Measurements from ENCODE around the gene WWOX. TPM values are rescaled to one million over a fixed set of nuclear protein-coding genes. Genes with fewer than 3 reads are reported as not detected.

Gene WWOX
- polyA plus RNA-seq, 1 donor from 2014 or later, result 25.6 TPM

GRCh38 chr16:78180349-78180748 lies 80.9 kb downstream of the WWOX start:
- no peaks in the 10 kb centered on the region for H3K27me3 ChIP-seq (ENCODE audit: insufficient read depth, low read depth, low read length)
- no peaks in the 10 kb centered on the region for H3K79me2 ChIP-seq (replicated peaks; ENCODE audit: insufficient read depth, low read length)
- H4K20me1 ChIP-seq (ENCODE audit: insufficient read depth), result no peaks in the 10 kb centered on the region
- no peak overlapping the region for H2AFZ ChIP-seq (ENCODE audit: low read depth, low read length)
- no peaks in the 10 kb centered on the region for H3K9me2 ChIP-seq (ENCODE audit: insufficient read depth, low read length)
- H3K27ac ChIP-seq (ENCODE audit: low read length), result no peak overlapping the region
- no peaks in the 10 kb centered on the region for H3K9me3 ChIP-seq (ENCODE audit: low read length)
- TF ChIP-seq SMC3 (conservative IDR thresholded peaks at IDR 0.05; ENCODE audit: poor library complexity) (no peak), POLR2AphosphoS5 (IDR thresholded peaks at IDR 0.05) (no peak), TAF1 (IDR thresholded peaks at IDR 0.05; ENCODE audit: low read depth) (no peak), MXI1 (conservative IDR thresholded peaks at IDR 0.05; ENCODE audit: poor library complexity, severe bottlenecking) (no peak), RAD21 (conservative IDR thresholded peaks at IDR 0.05) (no peak), REST (IDR thresholded peaks at IDR 0.05; ENCODE audit: borderline replicate concordance) (no peak), EP300 (conservative IDR thresholded peaks at IDR 0.05; ENCODE audit: poor library complexity, severe bottlenecking) (no peak), EZH2 (IDR thresholded peaks at IDR 0.05; ENCODE audit: borderline replicate concordance, insufficient read depth, low read length, poor library complexity, severe bottlenecking) (no peak)
- TF ChIP-seq, protein P1, sequence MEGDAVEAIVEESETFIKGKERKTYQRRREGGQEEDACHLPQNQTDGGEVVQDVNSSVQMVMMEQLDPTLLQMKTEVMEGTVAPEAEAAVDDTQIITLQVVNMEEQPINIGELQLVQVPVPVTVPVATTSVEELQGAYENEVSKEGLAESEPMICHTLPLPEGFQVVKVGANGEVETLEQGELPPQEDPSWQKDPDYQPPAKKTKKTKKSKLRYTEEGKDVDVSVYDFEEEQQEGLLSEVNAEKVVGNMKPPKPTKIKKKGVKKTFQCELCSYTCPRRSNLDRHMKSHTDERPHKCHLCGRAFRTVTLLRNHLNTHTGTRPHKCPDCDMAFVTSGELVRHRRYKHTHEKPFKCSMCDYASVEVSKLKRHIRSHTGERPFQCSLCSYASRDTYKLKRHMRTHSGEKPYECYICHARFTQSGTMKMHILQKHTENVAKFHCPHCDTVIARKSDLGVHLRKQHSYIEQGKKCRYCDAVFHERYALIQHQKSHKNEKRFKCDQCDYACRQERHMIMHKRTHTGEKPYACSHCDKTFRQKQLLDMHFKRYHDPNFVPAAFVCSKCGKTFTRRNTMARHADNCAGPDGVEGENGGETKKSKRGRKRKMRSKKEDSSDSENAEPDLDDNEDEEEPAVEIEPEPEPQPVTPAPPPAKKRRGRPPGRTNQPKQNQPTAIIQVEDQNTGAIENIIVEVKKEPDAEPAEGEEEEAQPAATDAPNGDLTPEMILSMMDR (IDR thresholded peaks at IDR 0.05; ENCODE audit: poor library complexity, severe bottlenecking), result no peak
- H3K9ac ChIP-seq (ENCODE audit: low read length), result no peak overlapping the region
- no peaks in the 10 kb centered on the region for H3F3A ChIP-seq (ENCODE audit: insufficient read depth, low read length, poor library complexity, severe bottlenecking)
- H3K4me3 ChIP-seq (ENCODE audit: low read length), result no peak overlapping the region
- no peaks in the 10 kb centered on the region for H3K36me3 ChIP-seq (ENCODE audit: insufficient read depth, low read length)
- no peak overlapping the region for H3K4me2 ChIP-seq (ENCODE audit: low read length)

DNA sequence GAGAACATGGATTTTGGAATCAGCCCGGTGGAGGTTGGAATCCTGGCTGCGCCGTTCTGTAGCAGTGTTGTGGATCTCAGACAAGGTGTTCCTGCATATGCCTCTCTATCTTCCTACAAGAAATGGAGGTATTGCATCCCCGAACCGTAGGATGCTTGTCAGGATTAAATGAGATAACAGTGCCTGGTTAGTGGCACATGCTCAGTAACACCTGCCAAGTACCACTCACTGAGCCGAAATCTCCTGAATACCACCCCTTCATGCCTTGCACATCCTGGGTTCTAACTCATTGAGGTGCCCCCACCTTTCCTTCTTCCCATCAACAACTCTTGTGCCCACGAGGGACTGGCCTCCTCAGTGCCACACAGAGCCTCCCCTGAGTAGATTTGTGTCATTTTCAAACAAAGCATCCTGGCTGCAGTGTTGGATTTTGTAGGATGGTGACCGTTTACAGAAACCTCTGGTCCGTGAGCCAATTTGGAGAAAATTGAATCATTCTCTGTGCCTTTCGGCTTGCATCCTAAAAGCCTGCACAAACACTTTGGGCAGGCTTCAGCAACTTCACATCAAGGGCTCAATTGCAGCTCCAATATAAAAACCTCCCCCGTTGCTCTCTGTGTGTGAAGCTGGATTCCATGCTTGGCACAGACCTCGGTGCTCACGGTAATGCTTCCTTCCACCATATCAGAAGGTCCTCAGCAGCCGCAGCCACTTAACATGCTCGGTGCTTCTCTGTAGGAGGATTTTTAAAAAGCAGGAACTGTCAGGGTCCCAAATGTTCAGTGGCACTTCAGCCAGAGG lies 84.2 kb downstream of the WWOX start:
- TF ChIP-seq REST (IDR thresholded peaks at IDR 0.05; ENCODE audit: borderline replicate concordance), result no peak
- no peak for TF ChIP-seq EZH2 (IDR thresholded peaks at IDR 0.05; ENCODE audit: borderline replicate concordance, insufficient read depth, low read length, poor library complexity, severe bottlenecking)
- TF ChIP-seq TAF1 (IDR thresholded peaks at IDR 0.05; ENCODE audit: low read depth), result no peak
- TF ChIP-seq POLR2AphosphoS5 (IDR thresholded peaks at IDR 0.05), result no peak
- no peak for TF ChIP-seq RAD21 (conservative IDR thresholded peaks at IDR 0.05)
- no peak for TF ChIP-seq EP300 (conservative IDR thresholded peaks at IDR 0.05; ENCODE audit: poor library complexity, severe bottlenecking)
- no peak for TF ChIP-seq MXI1 (conservative IDR thresholded peaks at IDR 0.05; ENCODE audit: poor library complexity, severe bottlenecking)
- Histone ChIP-seq H3K27me3 (ENCODE audit: insufficient read depth, low read depth, low read length) (no peaks in the 10 kb centered on the region), H3K27ac (ENCODE audit: low read length) (no peak overlapping the region), H3K9ac (ENCODE audit: low read length) (no peak overlapping the region), H3K79me2 (replicated peaks; ENCODE audit: insufficient read depth, low read length) (no peaks in the 10 kb centered on the region), H2AFZ (ENCODE audit: low read depth, low read length) (no peak overlapping the region), H3K36me3 (ENCODE audit: insufficient read depth, low read length) (no peaks in the 10 kb centered on the region), H4K20me1 (ENCODE audit: insufficient read depth) (no peaks in the 10 kb centered on the region), H3K9me2 (ENCODE audit: insufficient read depth, low read length) (no peaks in the 10 kb centered on the region), H3K4me2 (ENCODE audit: low read length) (no peak overlapping the region), H3F3A (ENCODE audit: insufficient read depth, low read length, poor library complexity, severe bottlenecking) (no peaks in the 10 kb centered on the region), H3K9me3 (ENCODE audit: low read length) (no peaks in the 10 kb centered on the region), H3K4me3 (ENCODE audit: low read length) (no peak overlapping the region)

All from neural cell (in vitro differentiated cells).